Fibroblast of villous mesenchyme (primary cell): ENCODE results near the gene TBC1D30. TPM values are rescaled to one million over a fixed set of nuclear protein-coding genes. Genes with fewer than 3 reads are reported as not detected.

Experiments
- DNase-seq: peaks from one replicate; pipeline ENCODE4 v3.0.0-alpha.2; 2010; ENCODE audit warnings: low read depth
- H3K4me3 ChIP-seq: 2 replicates; pipeline ENCODE4 v1.5.1; 2011; ENCODE audit warnings: low read depth, mild to moderate bottlenecking, low read length
- CTCF ChIP-seq: IDR thresholded peaks from 2 replicates; pipeline ENCODE4 v1.5.1; 2012; ENCODE audit warnings: low read depth, mild to moderate bottlenecking, low read length; ENCODE audit not compliant: insufficient read depth
- total RNA-seq: library from RNA; depleted of rRNA; stranded (reverse); fragments of >200 nt; gene quantifications from 2 replicates; pipeline ENCODE4 v1.2.3, GENCODE V29; 2012

TBC1D30 gene
- total RNA-seq, 1 donor, result under 0.01 TPM

GRCh38 chr12:64912516-64913255 lies 88.2 kb downstream of the TBC1D30 start:
- DNase-seq, result no peak
- no peak for TF ChIP-seq CTCF
- no peak overlapping the region for H3K4me3 ChIP-seq

GRCh38 chr12:64915242-64915641 lies 90.8 kb downstream of the TBC1D30 start:
- no peak overlapping the region for H3K4me3 ChIP-seq
- no peak for TF ChIP-seq CTCF
- DNase-seq, result no peak

GRCh38 chr12:64916411-64917261 lies 92.2 kb downstream of the TBC1D30 start:
- TF ChIP-seq CTCF, result no peak
- DNase-seq, result no peak
- no peak overlapping the region for H3K4me3 ChIP-seq

- H3K4me3 ChIP-seq, result no peak overlapping the region
- no peak for TF ChIP-seq CTCF
- no peak for DNase-seq
Measured at GRCh38 chr12:64918344-64918743, 93.9 kb downstream of the TBC1D30 start.

GRCh38 chr12:64918801-64919200 lies 94.4 kb downstream of the TBC1D30 start:
- no peak for TF ChIP-seq CTCF
- no peak for DNase-seq
- H3K4me3 ChIP-seq, result no peak overlapping the region

- no peak for DNase-seq
- H3K4me3 ChIP-seq, result no peak overlapping the region
- TF ChIP-seq CTCF, result no peak
Measured at GRCh38 chr12:64922853-64923252, 98.4 kb downstream of the TBC1D30 start.
